ENCODE measurements around the gene TIMM17B.

The TIMM17B gene

GRCh38 chrX:48902135-48902534 is 4.6 kb upstream of the TIMM17B start:
- H3K79me2 ChIP-seq (ENCODE audit: low read length) = peaks cover 30% of the 10 kb centered on the region
- no peaks in the 10 kb centered on the region for H4K20me1 ChIP-seq (ENCODE audit: insufficient read depth, low read length)
- H3K4me1 ChIP-seq (ENCODE audit: low read length) = peaks cover 8% of the 10 kb centered on the region
- no peak overlapping the region for H3K9ac ChIP-seq (ENCODE audit: low read length)
- no peak overlapping the region for H2AFZ ChIP-seq (ENCODE audit: low read depth, low read length)
- no peak overlapping the region for H3K4me2 ChIP-seq (ENCODE audit: low read length)
- no peak overlapping the region for H3K27ac ChIP-seq (ENCODE audit: low read length)
- no peak for TF ChIP-seq EZH2phosphoT487 (IDR thresholded peaks at IDR 0.05; ENCODE audit: low read depth)
- no peak for TF ChIP-seq CTCF (IDR thresholded peaks at IDR 0.05; ENCODE audit: low read depth, low read length)
- peaks cover 21% of the 10 kb centered on the region for H3K36me3 ChIP-seq (replicated peaks; ENCODE audit: low read depth, low read length)
- H3K4me3 ChIP-seq (ENCODE audit: low read length) = no peak overlapping the region
- H3K27me3 ChIP-seq (ENCODE audit: low read depth, low read length) = no peaks in the 10 kb centered on the region
- H3K9me3 ChIP-seq (ENCODE audit: insufficient read depth, low read length) = no peaks in the 10 kb centered on the region

- Histone ChIP-seq H3K36me3 (replicated peaks; ENCODE audit: low read depth, low read length) (peaks cover 19% of the 10 kb centered on the region), H3K9ac (ENCODE audit: low read length) (no peak overlapping the region)
- TF ChIP-seq CTCF (IDR thresholded peaks at IDR 0.05; ENCODE audit: low read depth, low read length) = no peak
- TF ChIP-seq EZH2phosphoT487 (IDR thresholded peaks at IDR 0.05; ENCODE audit: low read depth) = no peak
Observed at GRCh38 chrX:48901069-48901468, 3.5 kb upstream of the TIMM17B start.

GRCh38 chrX:48899078-48899410 is 1.5 kb upstream of the TIMM17B start:
- Histone ChIP-seq H3K9me3 (ENCODE audit: insufficient read depth, low read length) (no peaks in the 10 kb centered on the region), H2AFZ (ENCODE audit: low read depth, low read length) (no peak overlapping the region), H3K4me2 (ENCODE audit: low read length) (peak overlapping the region; percentile 96), H3K27me3 (ENCODE audit: low read depth, low read length) (no peaks in the 10 kb centered on the region), H3K27ac (ENCODE audit: low read length) (peak overlapping the region; percentile 97), H3K4me3 (ENCODE audit: low read length) (peak overlapping the region; percentile 100), H3K9ac (ENCODE audit: low read length) (peak overlapping the region; percentile 89; the same call in 1 of the 2 replicates), H4K20me1 (ENCODE audit: insufficient read depth, low read length) (peaks cover 6% of the 10 kb centered on the region; the same call in 1 of the 2 replicates), H3K36me3 (replicated peaks; ENCODE audit: low read depth, low read length) (peaks cover 19% of the 10 kb centered on the region), H3K79me2 (ENCODE audit: low read length) (peaks cover 53% of the 10 kb centered on the region), H3K4me1 (ENCODE audit: low read length) (peaks cover 14% of the 10 kb centered on the region)
- TF ChIP-seq CTCF (IDR thresholded peaks at IDR 0.05; ENCODE audit: low read depth, low read length) (no peak), EZH2phosphoT487 (IDR thresholded peaks at IDR 0.05; ENCODE audit: low read depth) (no peak)

More at GRCh38 chrX:48901069-48901468, 3.5 kb upstream of the TIMM17B start:
- Histone ChIP-seq H3K4me3 (ENCODE audit: low read length) (no peak overlapping the region), H3K4me1 (ENCODE audit: low read length) (peaks cover 14% of the 10 kb centered on the region), H4K20me1 (ENCODE audit: insufficient read depth, low read length) (peaks cover 6% of the 10 kb centered on the region; the same call in 1 of the 2 replicates), H3K4me2 (ENCODE audit: low read length) (no peak overlapping the region), H3K79me2 (ENCODE audit: low read length) (peaks cover 40% of the 10 kb centered on the region), H3K9me3 (ENCODE audit: insufficient read depth, low read length) (no peaks in the 10 kb centered on the region), H3K27ac (ENCODE audit: low read length) (no peak overlapping the region), H3K27me3 (ENCODE audit: low read depth, low read length) (no peaks in the 10 kb centered on the region), H2AFZ (ENCODE audit: low read depth, low read length) (no peak overlapping the region)

GRCh38 chrX:48897157-48897624 is 377 bp downstream of the TIMM17B start:
- TF ChIP-seq EZH2phosphoT487 (IDR thresholded peaks at IDR 0.05; ENCODE audit: low read depth) (no peak), CTCF (IDR thresholded peaks at IDR 0.05; ENCODE audit: low read depth, low read length) (no peak)
- peaks cover 53% of the 10 kb centered on the region for H3K79me2 ChIP-seq (ENCODE audit: low read length)
- peak overlapping the region; percentile 95 for H3K4me2 ChIP-seq (ENCODE audit: low read length)
- peaks cover 17% of the 10 kb centered on the region for H3K36me3 ChIP-seq (replicated peaks; ENCODE audit: low read depth, low read length)
- no peaks in the 10 kb centered on the region for H3K27me3 ChIP-seq (ENCODE audit: low read depth, low read length)
- H2AFZ ChIP-seq (ENCODE audit: low read depth, low read length) = peak overlapping the region; percentile 29; the same call in 1 of the 2 replicates
- peaks cover 6% of the 10 kb centered on the region; the same call in 1 of the 2 replicates for H4K20me1 ChIP-seq (ENCODE audit: insufficient read depth, low read length)
- peak overlapping the region; percentile 94 for H3K9ac ChIP-seq (ENCODE audit: low read length)
- peaks cover 14% of the 10 kb centered on the region for H3K4me1 ChIP-seq (ENCODE audit: low read length)
- H3K27ac ChIP-seq (ENCODE audit: low read length) = peak overlapping the region; percentile 97
- H3K9me3 ChIP-seq (ENCODE audit: insufficient read depth, low read length) = no peaks in the 10 kb centered on the region
- peak overlapping the region; percentile 100 for H3K4me3 ChIP-seq (ENCODE audit: low read length)

Measured in OCI-LY3 (cell line).